ENCODE measurements around the gene SLC26A5.
"Not testable (repeated sequence)": the region's sequence is repeated elsewhere in the genome, so short reads cannot be mapped to it uniquely, and the experiment has no call there.

DNA sequence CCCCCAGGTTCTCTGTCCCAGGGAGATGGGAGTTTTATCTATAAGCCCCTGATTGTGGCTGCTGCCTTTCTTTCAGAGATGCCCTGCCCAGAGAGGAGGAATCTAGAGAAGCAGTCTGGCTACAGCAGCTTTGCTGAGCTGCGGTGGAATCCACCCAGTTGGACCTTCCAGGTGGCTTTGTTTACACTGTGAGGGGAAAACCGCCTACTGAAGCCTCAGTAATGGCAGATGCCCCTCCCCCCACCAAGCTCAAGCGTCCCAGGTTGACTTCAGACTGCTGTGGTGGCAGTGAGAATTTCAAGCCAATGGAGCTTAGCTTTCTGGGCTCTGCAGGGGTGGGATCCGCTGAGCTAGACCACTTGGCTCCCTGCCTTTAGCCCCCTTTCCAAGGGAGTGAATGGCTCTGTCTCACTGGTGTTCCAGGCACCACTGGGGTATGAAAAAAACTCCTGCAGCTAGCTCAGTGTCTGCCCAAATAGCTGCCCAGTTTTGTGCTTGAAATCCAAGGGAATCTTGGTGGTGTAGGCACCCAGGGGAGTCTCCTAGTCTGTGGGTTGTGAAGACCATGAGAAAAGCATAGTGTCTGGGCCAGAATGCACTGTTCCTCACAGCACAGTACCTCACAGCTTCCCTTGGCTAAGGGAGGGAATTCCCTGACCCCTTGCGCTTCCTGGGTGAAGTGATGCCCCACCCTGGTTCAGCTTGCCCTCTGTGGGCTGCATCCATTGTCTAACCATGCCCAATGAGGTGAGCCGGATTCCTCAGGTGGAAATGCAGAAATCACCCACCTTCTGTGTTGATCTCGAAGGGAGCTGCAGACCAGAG is 40.0 kb downstream of the SLC26A5 start:
- not testable (repeated sequence) for TF ChIP-seq POLR2A (IDR thresholded peaks at IDR 0.05)
- TF ChIP-seq, protein P1, sequence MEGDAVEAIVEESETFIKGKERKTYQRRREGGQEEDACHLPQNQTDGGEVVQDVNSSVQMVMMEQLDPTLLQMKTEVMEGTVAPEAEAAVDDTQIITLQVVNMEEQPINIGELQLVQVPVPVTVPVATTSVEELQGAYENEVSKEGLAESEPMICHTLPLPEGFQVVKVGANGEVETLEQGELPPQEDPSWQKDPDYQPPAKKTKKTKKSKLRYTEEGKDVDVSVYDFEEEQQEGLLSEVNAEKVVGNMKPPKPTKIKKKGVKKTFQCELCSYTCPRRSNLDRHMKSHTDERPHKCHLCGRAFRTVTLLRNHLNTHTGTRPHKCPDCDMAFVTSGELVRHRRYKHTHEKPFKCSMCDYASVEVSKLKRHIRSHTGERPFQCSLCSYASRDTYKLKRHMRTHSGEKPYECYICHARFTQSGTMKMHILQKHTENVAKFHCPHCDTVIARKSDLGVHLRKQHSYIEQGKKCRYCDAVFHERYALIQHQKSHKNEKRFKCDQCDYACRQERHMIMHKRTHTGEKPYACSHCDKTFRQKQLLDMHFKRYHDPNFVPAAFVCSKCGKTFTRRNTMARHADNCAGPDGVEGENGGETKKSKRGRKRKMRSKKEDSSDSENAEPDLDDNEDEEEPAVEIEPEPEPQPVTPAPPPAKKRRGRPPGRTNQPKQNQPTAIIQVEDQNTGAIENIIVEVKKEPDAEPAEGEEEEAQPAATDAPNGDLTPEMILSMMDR (IDR thresholded peaks at IDR 0.05 in 8 of 11, conservative IDR thresholded peaks at IDR 0.05 in 3 of 11), result not testable (repeated sequence)

Data from spleen (tissue), 7 donors.